ENCODE results near the gene ARL16. TPM values are rescaled to one million over a fixed set of nuclear protein-coding genes. Genes with fewer than 3 reads are reported as not detected.

The ARL16 gene
- total and polyA plus RNA-seq, 2 of the 8 experiments (the other 6 are each of a cell fraction or from before 2014, with no cell fraction given) = 37.0 to 60.8 TPM

- FAIRE-seq = no peak
- peaks cover 3 to 22% of the 10 kb centered on the region in 2 experiments for H4K20me1 ChIP-seq (replicated peaks in 1 of 2; ENCODE audit: control insufficient read depth in 1 of 2, insufficient read depth in 2 of 2, low read length in 2 of 2)
These were observed 7.6 kb upstream of the ARL16 start for GRCh38 chr17:81691196-81691595.

More at GRCh38 chr17:81691196-81691595, 7.6 kb upstream of the ARL16 start:
- H3K14ac ChIP-seq (ENCODE audit: insufficient read length) = no peak overlapping the region
- no peak overlapping the region for H3K9ac ChIP-seq (replicated peaks in 1 of 4; ENCODE audit: extremely low read depth in 1 of 4, low read depth in 3 of 4, low read length in 3 of 4)
- H3K4ac ChIP-seq (replicated peaks; ENCODE audit: insufficient read length, low read depth, low read length) = no peak overlapping the region
- H2BK5ac ChIP-seq (ENCODE audit: low read depth, low read length) = no peak overlapping the region
- H3K56ac ChIP-seq (replicated peaks; ENCODE audit: insufficient read length, low read depth, low read length) = no peak overlapping the region
- no peak overlapping the region for H2BK120ac ChIP-seq (replicated peaks; ENCODE audit: low read depth, low read length)
- H3K23ac ChIP-seq (ENCODE audit: insufficient read length) = no peak overlapping the region
- H3K27me3 ChIP-seq (replicated peaks in 1 of 4; ENCODE audit: control insufficient read depth in 3 of 4, extremely low read depth in 1 of 4, insufficient read depth in 3 of 4, low read length in 3 of 4) = no peaks in the 10 kb centered on the region
- peaks cover 2% of the 10 kb centered on the region; the same call in 1 of the 2 replicates for H3K79me1 ChIP-seq (ENCODE audit: low read depth, low read length)
- no peak overlapping the region for H2BK15ac ChIP-seq (ENCODE audit: low read length)
- H2BK12ac ChIP-seq (ENCODE audit: low read depth, low read length) = no peak overlapping the region
- H3K4me2 ChIP-seq (ENCODE audit: insufficient read depth in 1 of 2, low read depth in 2 of 2, low read length in 2 of 2) = no peak overlapping the region
- H3K4me3 ChIP-seq (ENCODE audit: extremely low read depth in 1 of 4, insufficient read depth in 2 of 4, low read depth in 3 of 4, low read length in 4 of 4) = no peak overlapping the region
- no peaks in the 10 kb centered on the region for H3K23me2 ChIP-seq (ENCODE audit: low read depth, low read length)
- H3K18ac ChIP-seq (ENCODE audit: extremely low read depth, low read length) = no peak overlapping the region
- H3K36me3 ChIP-seq (ENCODE audit: control insufficient read depth in 2 of 4, insufficient read depth in 4 of 4, low read length in 3 of 4) = peaks cover 4 to 66% (median 34%) of the 10 kb centered on the region in 4 experiments; a peak in 6 of 8 replicates
- H3K4me1 ChIP-seq (replicated peaks in 1 of 4; ENCODE audit: control insufficient read depth in 3 of 4, insufficient read depth in 4 of 4, low read length in 3 of 4) = no peaks in the 10 kb centered on the region
- H2AFZ ChIP-seq (ENCODE audit: low read length) = no peak overlapping the region
- H4K8ac ChIP-seq (ENCODE audit: extremely low read depth, insufficient read depth, low read length) = no peak overlapping the region
- H2AK5ac ChIP-seq (ENCODE audit: low read depth, low read length) = no peak overlapping the region
- TF ChIP-seq, protein P1, sequence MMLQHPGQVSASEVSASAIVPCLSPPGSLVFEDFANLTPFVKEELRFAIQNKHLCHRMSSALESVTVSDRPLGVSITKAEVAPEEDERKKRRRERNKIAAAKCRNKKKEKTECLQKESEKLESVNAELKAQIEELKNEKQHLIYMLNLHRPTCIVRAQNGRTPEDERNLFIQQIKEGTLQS (IDR thresholded peaks at IDR 0.05; ENCODE audit: insufficient read depth, low read depth, low read length) = no peak
- TF ChIP-seq FOSL1 (IDR thresholded peaks at IDR 0.05; ENCODE audit: insufficient read depth, low read depth, low read length) (no peak), CHD1 (IDR thresholded peaks at IDR 0.05; ENCODE audit: low read depth, low read length) (no peak)
- no peak overlapping the region for H4K91ac ChIP-seq (replicated peaks; ENCODE audit: insufficient read length, low read length)
- DNase-seq (ENCODE audit: low read depth in 1 of 2, low spot score in 2 of 2) = no peak
- POLR2A ChIA-PET (ENCODE audit: partially characterized antibody) = interaction anchor here (0.6 to 28.4 kb wide), 5 partner anchors 9 to 48 kb away, joined by 3 to 436 read pairs (median 5); partner anchors contain the start of genes ARL16, HGS, MRPL12 and SLC25A10
- WGBS, 2 experiments (ENCODE audit: extremely low coverage in 1 of 2, insufficient coverage in 1 of 2, insufficient read length in 1 of 2, insufficient replicate concordance in 2 of 2, low coverage in 1 of 2, low lambda C conversion rate in 2 of 2, missing lambda C conversion rate in 1 of 2) = 95% methylated on average over 18 of the region's 18 CpGs; no CpG with 5 or more reads in 1 of the 2 experiments
- no peak overlapping the region for H3K27ac ChIP-seq (ENCODE audit: low read depth, low read length)
- CTCF ChIA-PET (ENCODE audit: partially characterized antibody) = interaction anchor here (0.7 to 1.4 kb wide), 4 partner anchors 10 to 515 kb away, joined by 3 to 5 read pairs (median 4); no protein-coding TSS in a partner anchor
- 0 out of 4 replicates have a peak, but pooled peaks cover 0 to under 1% of the 10 kb centered on the region in 2 experiments for H3K79me2 ChIP-seq (ENCODE audit: control insufficient read depth in 1 of 2, insufficient read depth in 2 of 2, low read length in 2 of 2)
- H4K5ac ChIP-seq (ENCODE audit: insufficient read length, low read depth, low read length) = no peak overlapping the region
- H2BK20ac ChIP-seq (ENCODE audit: low read length) = no peak overlapping the region
- H3K9me3 ChIP-seq (ENCODE audit: insufficient read depth in 2 of 2, low read depth in 1 of 2, low read length in 1 of 2) = no peaks in the 10 kb centered on the region
